Mesothelial cell of epicardium (in vitro differentiated cells): ENCODE data around the gene NF1. TPM values are rescaled to one million over a fixed set of nuclear protein-coding genes. Genes with fewer than 3 reads are reported as not detected.

Source experiments
- DNase-seq, 2 experiments: peaks; one replicate each; pipeline ENCODE4 v3.0.0; 2021; ENCODE audit warnings: low spot score in 2 of 2; ENCODE audit not compliant: unreplicated experiment in 2 of 2
- H3K27ac Mint-ChIP-seq: 2 replicates; pipeline ENCODE4 v1.8.0; 2021; ENCODE audit warnings: mixed read lengths
- H3K27me3 Mint-ChIP-seq: 2 replicates; pipeline ENCODE4 v1.8.0; 2021; ENCODE audit warnings: low read depth, mixed read lengths
- H3K36me3 Mint-ChIP-seq: 2 replicates; pipeline ENCODE4 v1.8.0; 2021; ENCODE audit warnings: mixed read lengths
- H3K4me1 Mint-ChIP-seq: 2 replicates; pipeline ENCODE4 v1.8.0; 2021; ENCODE audit warnings: mixed read lengths
- H3K4me3 Mint-ChIP-seq: 2 replicates; pipeline ENCODE4 v1.8.0; 2021; ENCODE audit warnings: mild to moderate bottlenecking, moderate library complexity, mixed read lengths
- H3K9me3 Mint-ChIP-seq: 2 replicates; pipeline ENCODE4 v1.8.0; 2021; ENCODE audit warnings: mixed read lengths
- total RNA-seq: library from RNA; stranded (reverse); gene quantifications from 3 replicates; pipeline ENCODE4 v1.2.1, GENCODE V29; 2021
- TF ChIP-seq, protein P1 (sequence below): fragments of 200-600 bp; sonication (generic); IDR thresholded peaks from one replicate; pipeline ENCODE4 v1.5.0; 2021; ENCODE audit warnings: antibody characterized with exemption; ENCODE audit not compliant: unreplicated experiment

NF1 gene
- total RNA-seq, 1 donor from 2014 or later = 104 TPM

DNA sequence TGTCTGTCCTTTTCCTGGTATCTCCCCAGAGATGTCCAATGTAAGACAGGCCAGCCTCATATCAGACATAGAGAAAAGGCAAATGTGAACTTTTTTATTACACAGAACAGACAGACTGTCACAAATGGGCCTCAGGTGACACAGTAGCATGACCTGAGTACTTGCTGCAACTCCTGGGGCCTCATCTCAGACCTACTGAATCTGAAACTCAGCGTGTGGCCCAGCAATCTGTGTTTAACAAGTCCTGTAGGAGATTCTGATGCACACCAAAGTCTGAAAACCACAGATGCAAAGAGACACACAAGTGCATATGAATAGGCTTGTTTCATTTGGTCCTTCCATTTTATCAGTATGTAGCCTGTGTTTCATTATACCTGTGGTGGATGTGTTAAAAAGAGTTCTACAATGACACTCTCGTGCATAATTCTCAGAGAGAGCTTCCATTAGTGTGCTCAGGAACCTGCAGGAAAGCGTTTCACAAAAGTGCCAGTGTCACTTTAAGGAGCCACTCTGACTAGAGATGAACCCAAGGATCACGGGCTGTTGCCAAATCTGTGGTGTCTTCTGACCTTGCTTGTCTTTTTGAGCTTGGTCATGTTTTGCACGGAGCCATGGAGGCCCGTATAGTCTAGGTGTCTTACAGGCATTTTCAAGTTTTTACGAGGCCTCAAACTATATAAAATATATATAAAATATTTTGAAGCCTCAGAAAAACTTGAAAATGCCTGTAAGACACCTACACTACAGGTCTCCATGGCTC is 33.8 kb upstream of the NF1 start:
- no peak overlapping the region for H3K27ac Mint-ChIP-seq
- no peaks in the 10 kb centered on the region for H3K9me3 Mint-ChIP-seq
- H3K36me3 Mint-ChIP-seq = no peaks in the 10 kb centered on the region
- no peaks in the 10 kb centered on the region for H3K27me3 Mint-ChIP-seq
- peak in 1 of 2 experiments; percentile 10 for DNase-seq
- TF ChIP-seq, protein P1, sequence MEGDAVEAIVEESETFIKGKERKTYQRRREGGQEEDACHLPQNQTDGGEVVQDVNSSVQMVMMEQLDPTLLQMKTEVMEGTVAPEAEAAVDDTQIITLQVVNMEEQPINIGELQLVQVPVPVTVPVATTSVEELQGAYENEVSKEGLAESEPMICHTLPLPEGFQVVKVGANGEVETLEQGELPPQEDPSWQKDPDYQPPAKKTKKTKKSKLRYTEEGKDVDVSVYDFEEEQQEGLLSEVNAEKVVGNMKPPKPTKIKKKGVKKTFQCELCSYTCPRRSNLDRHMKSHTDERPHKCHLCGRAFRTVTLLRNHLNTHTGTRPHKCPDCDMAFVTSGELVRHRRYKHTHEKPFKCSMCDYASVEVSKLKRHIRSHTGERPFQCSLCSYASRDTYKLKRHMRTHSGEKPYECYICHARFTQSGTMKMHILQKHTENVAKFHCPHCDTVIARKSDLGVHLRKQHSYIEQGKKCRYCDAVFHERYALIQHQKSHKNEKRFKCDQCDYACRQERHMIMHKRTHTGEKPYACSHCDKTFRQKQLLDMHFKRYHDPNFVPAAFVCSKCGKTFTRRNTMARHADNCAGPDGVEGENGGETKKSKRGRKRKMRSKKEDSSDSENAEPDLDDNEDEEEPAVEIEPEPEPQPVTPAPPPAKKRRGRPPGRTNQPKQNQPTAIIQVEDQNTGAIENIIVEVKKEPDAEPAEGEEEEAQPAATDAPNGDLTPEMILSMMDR = no peak
- H3K4me3 Mint-ChIP-seq = no peak overlapping the region
- H3K4me1 Mint-ChIP-seq = peaks cover 13% of the 10 kb centered on the region

DNA sequence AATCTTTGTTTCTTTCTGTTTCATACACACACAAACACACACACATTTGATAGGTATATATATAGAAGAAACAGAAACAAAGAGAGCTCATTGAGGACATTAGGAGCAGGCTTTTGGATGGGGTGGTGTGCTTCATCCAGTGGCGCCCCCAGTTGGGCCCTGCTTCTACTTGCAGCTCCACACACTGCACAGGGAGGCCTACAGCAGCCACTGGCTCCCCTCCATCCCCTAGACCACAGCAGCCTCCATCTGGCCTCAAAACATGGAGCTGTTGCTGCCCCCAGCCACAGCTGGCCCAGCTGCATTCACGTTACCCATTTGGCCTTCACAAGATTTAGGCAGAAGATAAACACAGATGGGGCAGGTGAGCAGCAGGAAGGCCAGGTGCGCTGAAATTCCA is 33.1 kb upstream of the NF1 start:
- peak in 1 of 2 experiments; percentile 19 for DNase-seq
- no peak overlapping the region for H3K4me3 Mint-ChIP-seq
- no peaks in the 10 kb centered on the region for H3K27me3 Mint-ChIP-seq
- H3K27ac Mint-ChIP-seq = no peak overlapping the region
- peaks cover 13% of the 10 kb centered on the region for H3K4me1 Mint-ChIP-seq
- TF ChIP-seq, protein P1 = no peak
- no peaks in the 10 kb centered on the region for H3K9me3 Mint-ChIP-seq
- H3K36me3 Mint-ChIP-seq = no peaks in the 10 kb centered on the region

DNA sequence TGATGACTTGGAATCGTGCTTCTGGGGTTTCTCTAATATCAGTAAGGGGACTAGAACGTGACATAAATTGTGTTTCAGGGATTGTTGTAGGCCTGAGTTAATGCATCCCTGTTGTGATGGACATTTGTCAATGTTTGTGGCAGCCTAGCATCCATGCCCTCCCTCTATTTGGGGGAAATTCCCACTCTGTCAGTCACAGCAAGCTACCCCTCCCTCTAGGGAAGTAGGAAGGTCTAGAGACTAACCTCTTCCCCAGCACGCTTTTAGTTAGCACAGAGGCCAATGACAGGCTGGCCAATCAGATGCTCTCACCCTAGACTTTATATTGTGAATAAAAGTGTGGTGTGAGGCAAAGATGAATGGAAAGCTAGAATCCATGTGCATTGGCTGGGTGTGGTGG is 32.4 kb upstream of the NF1 start:
- TF ChIP-seq, protein P1 = no peak
- H3K27me3 Mint-ChIP-seq = no peaks in the 10 kb centered on the region
- H3K9me3 Mint-ChIP-seq = no peaks in the 10 kb centered on the region
- DNase-seq = no peak
- no peak overlapping the region for H3K4me3 Mint-ChIP-seq
- H3K4me1 Mint-ChIP-seq = peaks cover 13% of the 10 kb centered on the region
- H3K36me3 Mint-ChIP-seq = no peaks in the 10 kb centered on the region
- H3K27ac Mint-ChIP-seq = no peak overlapping the region

DNA sequence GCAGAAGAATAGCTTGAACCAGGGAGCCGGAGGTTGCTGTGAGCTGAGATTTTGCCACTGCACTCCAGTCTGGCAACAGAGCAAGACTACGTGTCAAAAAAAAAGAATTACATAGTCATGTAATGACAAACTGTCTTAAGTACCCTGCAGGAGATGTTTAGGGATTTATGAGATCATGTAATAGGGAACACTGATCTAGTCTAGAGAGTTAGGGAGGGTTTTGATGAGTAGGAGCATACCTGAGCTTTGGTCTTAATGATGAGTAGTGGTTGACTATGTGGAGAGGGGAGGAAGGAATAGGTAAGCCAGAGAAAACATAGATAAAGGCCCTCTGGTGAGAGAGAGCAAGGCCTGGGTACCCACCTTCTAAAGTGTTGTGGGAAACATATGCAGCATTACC is 30.1 kb upstream of the NF1 start:
- Mint-ChIP-seq H3K4me1 (peaks cover 13% of the 10 kb centered on the region), H3K36me3 (no peaks in the 10 kb centered on the region), H3K9me3 (no peaks in the 10 kb centered on the region), H3K27me3 (no peaks in the 10 kb centered on the region), H3K4me3 (no peak overlapping the region), H3K27ac (no peak overlapping the region)
- TF ChIP-seq, protein P1 = no peak
- DNase-seq = no peak

DNA sequence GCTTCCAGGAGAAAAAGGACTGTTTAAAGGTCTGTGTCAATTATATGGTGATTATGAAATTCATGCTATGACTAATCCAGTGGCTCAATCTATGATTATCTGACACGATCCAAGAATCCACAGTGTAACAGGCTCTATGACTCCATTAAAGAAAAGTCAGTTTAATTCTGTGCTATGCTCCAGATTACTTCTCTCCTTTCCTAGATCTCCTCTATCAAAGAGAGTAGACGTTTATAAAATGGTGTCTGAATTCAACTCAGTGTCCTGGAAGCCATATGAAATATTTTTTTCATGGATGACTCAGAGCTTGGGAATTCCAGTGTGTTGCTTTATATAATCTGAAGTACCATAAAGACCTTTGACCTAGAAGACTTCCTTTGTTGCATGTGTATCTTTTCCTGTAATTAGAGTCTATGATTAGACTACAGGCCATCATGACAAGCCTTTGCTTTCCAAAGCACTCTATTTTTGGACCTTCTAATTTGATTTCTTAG is 27.0 kb upstream of the NF1 start:
- DNase-seq = no peak
- H3K27me3 Mint-ChIP-seq = no peaks in the 10 kb centered on the region
- TF ChIP-seq, protein P1 = no peak
- no peaks in the 10 kb centered on the region for H3K9me3 Mint-ChIP-seq
- no peaks in the 10 kb centered on the region for H3K36me3 Mint-ChIP-seq
- H3K4me1 Mint-ChIP-seq = peaks cover 28% of the 10 kb centered on the region
- no peak overlapping the region for H3K4me3 Mint-ChIP-seq
- no peak overlapping the region for H3K27ac Mint-ChIP-seq
